NCI-H146 treated with DMSO at 0.1 percent for 48 hours (cell line): ENCODE measurements around the gene NET1.
"Not testable (repeated sequence)": the region's sequence is repeated elsewhere in the genome, so short reads cannot be mapped to it uniquely, and the experiment has no call there.

Source experiments
- DNase-seq: peaks from one replicate; lab custom pipeline; 2025; ENCODE audit not compliant: unreplicated experiment; lab: John Stamatoyannopoulos, UW

Gene NET1

DNA sequence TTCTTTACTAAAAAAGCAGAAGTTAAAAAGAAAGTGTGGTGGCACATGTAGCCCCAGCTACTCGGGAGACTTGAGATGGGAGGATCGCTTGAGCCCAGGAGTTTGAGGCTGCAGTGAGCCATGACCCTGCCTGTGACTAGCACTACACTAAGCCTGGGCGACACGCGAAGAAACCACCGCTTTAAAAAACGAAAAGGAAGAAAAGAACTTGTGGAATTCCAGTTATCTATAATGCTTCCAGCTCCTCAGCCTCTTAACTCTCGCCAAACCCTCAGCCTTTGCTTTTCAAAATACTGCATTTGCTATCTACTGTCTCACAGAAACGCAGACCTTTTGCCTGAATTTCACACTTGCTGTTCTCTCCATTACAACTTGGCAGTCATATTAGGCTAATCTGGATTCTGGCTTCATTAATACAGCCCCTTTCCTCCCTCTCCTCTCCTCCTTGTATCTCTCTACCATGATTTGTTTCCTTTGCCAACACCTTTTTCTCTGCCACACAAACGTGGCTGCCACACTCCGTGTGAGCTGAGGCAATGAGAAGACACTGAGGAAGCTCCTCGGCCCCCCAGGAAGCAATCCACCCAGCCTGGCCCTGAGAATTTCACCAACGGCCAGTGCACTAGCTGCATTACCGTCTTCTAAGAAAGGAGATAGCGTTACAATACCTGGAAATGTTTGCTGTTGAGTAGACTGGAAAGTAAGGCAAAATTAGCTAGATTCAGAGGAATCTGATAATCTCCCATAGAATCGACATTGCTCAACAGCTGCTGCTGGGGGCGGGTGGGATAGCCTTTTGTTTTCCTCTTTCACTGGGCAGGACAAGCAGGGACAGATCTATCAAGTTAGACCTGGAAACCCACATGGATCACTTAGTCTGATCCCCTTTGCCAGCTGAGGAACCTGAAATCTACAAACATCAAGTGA is 49.8 kb downstream of the NET1 start:
- no peak for DNase-seq

DNA sequence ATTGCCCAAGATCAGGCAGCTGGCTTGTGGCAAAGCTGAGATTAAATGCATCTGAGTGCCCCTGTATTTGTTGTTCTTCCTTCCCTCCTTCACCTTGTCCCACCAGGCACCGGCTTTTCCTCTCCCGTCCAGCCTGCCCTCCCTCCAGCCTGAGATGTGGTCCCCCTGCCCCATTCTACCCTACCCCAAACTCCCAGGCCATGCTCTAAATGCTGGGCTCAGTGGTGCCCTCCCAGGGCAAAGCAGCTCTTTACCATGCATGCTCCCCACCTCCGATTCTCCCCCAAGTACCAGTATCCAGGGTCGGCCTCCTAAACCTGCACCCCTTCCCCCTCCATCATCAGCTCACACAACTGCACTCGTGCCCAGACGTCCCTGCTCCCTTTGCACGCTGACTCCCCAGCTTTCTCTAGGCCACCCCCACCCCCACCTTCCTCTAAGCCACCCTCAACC is 50.5 kb downstream of the NET1 start:
- no peak for DNase-seq

DNA sequence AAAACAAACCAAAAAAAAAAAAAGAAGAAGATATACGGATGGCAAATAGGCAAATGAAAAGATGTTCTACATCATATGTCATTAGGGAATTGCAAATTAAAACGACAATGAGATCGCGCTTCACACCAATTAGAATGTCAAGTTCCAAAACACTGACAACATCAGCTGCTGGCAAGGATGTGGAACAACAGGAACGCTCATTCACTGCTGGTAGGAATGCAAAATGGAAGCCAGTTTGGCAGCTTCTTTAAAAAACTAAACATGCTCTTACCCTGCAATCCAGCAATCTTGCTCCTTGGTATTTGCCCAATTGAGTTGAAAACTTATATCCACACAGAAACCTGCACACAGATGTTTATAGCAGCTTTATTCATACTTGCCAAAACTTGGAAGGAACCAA is 52.2 kb downstream of the NET1 start:
- DNase-seq = no peak

DNA sequence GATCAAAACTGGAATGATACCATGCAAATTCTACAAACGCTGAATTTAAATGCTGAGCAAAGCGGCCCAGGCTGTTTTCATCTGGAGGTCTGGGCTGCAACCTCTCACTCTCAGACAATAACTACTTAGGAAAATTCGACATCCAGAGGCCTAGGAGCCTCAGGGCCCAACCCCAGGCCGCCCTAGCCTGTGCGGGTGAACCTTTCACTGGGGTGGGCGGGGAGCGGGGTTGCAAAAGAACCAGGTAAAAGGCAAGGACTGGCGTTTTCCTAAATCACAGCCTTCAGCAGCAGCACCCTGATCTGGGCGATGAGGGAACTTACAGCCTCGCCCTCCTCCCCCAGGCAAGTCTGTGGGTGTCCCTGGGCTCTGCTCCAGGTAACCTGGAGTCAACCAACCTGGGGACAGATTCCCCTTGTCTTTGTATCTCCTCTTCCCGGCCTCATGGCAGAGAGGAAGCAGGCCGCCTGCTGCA is 53.7 kb downstream of the NET1 start:
- no peak for DNase-seq

DNA sequence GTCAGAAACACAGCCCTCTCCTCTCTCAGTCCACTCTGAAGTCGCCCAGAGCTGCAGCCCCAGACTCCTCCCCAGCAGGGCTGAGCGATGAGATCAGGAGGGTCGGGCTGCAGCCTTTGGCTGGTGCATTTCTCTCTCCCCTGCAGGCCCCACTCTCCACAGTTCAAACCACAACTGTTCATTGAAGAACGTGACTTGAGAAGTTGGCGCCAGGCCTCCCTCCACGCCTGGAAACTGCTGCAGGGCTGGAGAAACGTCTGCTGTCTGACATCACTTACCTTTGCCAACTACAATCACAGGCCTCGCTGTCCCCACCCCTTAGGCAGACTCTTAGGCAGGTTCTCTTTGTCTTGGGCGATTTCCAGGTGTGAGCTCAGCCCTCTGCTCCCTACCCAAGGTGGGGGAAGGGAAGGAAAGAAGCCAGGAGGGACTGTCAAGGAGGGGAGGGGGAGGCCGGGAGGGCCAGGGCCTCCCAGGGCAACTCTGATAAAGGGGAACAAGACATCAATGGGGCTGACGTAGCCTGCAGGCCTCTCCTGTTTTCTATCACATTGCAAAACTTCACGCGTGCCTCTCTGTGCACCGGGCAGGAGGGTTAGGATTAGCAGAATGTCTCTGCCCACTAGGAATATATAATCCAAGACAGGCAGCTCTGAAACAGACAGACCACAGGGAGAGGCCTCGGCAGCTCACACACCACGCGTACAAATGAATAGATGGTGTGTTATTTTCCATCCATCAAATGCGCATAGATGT is 54.3 kb downstream of the NET1 start:
- DNase-seq = no peak

DNA sequence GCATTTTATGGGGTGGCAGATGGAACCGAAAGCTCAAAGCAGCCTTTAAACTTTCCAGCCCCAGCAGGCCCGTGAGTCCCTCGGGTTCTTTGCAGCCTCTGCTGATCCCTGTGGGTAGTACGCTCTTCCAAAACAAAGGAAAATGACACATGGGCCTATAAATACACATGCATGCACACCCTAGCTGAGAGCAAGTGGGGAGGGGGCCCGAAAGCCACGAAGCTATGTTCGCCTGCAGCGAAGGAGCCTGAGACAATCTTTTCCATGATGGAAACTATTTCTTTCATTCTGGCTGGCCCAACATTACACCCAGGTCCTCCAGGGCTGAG is 54.8 kb downstream of the NET1 start:
- DNase-seq = no peak

DNA sequence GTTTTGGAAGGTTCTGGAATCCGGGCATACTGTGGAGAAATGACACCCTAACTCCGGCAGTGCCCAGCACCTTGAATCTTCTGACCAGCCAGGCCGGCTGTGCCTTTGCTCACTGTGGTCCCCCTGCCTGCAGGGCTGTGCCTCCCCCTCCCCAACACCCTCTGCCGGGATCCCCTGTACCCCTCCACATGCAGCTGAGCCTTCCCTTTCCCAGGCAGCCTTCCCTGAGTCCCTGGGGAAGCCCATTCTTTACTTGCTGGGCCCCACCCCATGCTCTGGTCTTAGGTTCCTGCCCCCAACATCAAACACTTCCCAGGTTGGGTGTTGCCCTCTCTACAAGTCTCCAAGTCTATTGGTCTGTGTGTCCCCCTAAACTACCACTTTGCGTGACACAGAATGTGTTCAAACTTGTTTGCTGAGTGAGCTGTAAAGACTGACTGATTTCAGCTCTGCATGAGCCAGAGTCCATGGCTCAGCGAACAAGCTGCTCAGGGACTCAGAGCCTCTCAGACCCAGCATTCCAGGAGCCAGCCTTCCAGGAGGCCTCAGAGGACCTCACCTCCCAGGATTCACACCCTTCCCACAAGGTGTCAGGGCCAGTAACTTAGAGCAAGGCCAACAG is 55.4 kb downstream of the NET1 start:
- DNase-seq = no peak

DNA sequence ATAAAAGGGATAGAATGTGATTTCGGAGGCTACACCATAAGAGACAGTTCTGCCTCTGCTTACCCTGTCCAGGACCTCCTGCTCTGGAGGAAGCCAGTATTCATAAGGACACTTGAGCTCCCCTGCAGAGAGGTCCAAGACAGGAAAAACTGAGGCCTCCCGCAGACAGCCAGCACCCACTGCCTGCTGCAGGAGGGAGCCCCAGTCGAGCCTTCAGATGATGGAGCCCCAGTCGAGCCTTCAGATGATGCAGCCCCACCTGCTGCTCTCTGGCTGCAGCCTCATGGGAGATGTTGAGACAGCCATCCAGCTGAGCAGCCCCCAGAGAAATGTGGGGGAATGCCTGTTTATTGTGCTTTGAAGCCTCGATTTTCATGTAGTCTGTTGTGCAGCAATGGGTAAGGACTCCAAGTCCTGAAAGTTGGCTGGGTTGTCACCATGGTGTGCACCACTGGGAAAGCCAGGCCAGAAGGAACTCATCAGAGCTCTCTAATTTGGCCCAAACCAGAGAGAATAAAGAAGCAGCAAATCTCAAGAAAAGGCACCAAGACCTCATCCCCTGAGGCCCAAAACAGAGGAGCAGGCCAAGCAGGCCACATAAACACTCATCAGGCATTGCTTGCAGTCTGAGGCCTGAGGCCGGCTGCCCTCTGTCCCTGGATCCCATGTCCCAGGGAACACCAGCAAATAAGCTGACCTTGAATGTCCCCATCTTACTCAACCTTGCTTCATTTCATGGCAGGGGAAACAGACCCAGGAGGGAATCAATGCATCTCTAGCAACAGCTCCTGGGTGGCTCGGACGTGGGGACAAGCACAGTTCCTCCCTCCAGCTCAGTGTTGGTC is 56.1 kb downstream of the NET1 start:
- DNase-seq = no peak

DNA sequence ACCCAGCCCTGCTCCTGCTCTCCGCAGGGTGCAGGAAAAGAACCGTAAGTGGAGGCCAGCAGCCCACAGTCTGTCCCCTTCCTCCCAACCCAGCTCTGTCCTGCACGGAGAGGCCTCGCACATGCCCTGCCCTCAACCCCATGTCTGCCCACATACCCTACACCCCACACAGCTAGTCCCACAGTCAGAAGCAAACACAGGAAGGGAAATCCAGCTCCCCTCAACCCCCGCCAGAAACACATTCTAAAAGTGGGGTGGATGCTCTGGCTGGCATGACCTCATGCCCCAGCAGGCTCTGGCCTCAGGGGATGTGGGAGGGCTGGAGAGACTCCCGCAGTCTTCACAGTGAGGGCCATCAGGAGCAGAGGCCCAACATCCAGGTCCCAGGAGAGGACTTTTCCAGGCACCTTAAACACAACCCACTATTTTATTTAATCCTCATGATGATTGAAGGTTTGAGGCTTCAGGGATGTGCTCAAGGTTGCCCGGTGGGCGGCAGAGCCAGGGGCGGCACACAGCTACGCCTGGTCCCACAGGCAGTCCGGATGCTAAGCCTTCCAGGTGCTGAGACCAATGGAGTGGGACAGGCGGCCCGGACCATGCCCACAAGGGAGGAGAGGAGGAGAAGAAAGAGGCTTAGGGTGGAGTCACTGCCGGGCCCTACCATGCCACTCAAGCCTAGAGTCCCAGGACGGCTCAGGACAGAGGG is 57.1 kb downstream of the NET1 start:
- no peak for DNase-seq

DNA sequence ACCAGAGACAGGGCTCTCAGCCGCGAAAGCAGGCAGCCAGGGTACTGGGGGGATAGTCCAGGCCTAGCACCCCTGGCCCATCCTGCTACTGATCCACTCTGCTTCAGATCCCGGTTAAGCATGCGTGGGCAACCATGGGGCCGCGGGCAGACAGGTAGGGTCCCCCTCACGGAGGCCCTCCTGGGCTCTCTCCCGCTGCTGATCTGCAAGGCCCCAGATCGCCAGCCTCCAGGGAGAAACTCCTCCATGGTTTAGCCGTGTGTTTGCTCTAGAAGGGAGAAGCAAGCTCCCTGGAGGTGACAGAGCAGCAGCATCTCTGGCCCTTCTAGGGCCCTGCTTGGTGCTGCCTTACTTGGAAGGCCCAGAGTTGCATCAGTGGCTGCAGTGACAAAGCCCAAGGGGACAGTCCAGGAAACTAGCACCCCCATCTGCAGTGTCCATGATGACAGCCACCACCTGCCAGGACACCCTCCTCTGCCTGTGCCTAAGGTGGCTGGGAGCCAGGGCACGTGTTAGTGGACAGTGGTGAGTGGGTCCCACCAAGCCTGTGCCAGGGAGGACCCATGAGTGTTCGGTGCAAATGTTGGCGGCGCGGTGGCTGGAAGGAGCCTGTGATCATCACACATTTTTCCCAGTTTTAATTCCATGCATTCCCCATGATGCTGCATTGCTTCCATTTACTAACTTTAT is 57.9 kb downstream of the NET1 start:
- no peak for DNase-seq

DNA sequence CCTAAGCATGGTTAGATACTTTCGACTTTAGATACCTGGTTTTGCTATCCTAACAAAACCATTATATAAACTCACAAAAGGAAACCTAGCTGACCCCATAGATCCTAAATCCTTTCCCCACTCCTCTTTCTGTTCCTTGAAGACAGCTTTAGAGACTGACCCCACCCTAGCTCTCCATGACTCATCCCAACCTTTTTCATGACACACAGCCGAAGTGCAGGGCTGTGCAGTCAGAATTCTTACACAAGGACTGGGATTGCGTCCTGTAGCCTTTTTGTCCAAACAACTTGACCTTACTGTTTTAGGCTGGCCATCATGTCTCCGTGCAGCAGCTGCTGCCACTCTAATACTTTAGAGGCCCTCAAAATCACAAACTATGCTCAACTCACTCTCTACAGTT is 62.3 kb downstream of the NET1 start:
- DNase-seq = not testable (repeated sequence)

DNA sequence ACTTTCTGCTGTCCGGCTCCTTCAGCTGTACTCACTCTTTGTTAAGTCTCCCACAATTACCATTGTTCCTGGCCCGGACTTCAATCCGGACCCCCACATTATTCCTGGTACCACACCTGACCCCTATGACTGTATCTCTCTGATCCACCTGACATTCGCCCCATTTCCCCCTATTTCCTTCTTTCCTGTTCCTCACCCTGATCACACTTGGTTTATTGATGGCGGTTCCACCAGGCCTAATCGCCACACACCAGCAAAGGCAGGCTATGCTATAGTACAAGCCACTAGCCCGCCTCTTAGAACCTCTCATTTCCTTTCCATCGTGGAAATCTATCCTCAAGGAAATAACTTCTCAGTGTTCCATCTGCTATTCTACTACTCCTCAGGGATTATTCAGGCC is 62.7 kb downstream of the NET1 start:
- DNase-seq = not testable (repeated sequence)

DNA sequence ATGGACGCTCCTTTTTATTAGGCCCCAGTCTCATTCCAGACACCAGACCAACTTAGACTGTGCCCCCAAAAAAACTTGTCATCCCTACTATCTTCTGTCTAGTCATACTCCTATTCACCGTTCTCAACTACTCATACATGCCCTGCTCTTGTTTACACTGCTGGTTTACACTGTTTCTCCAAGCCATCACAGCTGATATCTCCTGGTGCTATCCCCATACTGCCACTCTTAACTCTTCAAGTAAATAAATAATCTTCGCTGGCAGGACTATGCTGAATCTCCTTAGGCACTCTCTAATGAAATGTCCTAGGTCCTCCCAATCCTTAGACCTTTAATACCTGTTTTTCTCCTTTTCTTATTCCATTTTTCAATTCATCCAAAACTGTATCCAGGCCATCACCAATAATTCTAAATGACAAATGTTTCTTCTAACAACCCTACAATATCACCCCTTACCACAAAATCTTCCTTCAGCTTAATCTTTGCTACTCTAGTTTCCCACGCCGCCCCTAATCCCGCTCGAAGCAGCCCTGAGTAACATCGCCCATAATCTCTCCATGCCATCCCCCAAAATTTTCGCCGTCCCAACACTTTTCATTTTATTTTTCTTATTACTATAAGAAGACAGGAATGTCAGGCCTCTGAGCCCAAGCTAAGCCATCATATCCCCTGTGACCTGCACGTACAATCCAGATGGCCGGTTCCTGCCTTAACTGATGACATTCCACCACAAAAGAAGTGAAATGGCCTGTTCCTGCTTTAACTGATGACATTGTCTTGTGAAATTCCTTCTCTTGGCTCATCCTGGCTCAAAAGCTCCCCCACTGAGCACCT is 63.8 kb downstream of the NET1 start:
- DNase-seq = not testable (repeated sequence)

DNA sequence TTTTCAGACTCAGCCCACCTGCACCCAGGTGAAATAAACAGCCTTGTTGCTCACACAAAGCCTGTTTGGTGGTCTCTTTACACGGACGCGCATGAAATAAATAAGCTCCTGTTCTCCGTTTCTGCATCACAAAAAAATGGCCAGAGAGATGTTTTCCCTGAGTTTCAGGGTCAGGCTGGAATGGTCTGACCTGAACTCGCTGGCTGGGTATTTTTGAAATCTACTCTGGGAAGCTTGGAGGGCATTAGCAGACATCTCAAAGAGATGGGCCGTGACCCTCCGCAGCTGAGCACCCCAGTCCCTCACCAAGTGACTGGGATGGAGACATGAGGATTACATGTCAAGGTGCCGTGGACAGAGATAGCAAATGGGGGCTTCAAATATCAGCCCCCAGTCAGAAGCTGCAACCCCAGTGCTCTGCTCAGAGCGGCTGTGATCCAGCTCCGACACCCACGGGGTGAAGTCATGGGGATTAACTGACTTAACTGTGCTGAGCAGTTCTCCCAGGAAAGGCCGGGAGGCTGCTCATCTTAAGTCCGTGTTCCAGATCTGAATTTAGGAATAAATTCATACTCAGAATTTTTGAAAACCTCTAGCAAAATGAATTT is 64.7 kb downstream of the NET1 start:
- no peak for DNase-seq

DNA sequence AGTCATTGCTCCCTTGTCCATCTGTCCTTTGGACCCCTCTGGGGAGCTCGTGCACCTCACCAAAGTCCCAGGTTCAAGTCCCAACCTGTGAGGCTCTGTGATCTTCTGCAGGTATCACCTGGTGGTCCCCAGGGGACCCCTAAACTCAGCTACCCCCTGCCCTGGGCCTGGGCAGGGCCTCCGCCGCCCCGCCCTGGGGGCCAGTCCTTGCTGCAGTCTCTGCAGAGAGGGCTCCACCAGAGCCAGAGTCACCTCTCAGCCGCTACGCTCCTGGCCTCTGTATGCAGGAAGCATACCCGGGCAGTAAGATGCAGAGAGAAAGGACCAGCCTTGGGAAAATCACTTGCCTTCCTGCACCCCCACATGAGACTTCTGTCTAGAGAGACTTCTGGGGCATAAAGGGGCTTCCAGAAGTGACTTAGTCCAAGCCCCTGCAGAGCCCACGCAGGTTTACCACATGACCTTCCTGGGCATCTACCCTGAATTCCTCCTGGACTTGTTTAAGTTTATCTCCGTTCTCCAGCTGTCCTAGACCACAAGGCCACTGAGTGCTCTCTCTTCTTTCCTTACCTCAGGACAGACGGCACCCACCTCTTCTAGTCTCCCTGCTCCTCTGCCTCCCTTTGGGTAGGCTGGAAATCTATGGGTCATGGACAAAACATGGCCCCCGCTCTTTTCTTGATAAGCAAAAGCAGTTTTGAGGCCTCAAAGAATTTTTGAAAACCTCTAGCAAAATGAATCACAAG is 65.8 kb downstream of the NET1 start:
- no peak for DNase-seq

DNA sequence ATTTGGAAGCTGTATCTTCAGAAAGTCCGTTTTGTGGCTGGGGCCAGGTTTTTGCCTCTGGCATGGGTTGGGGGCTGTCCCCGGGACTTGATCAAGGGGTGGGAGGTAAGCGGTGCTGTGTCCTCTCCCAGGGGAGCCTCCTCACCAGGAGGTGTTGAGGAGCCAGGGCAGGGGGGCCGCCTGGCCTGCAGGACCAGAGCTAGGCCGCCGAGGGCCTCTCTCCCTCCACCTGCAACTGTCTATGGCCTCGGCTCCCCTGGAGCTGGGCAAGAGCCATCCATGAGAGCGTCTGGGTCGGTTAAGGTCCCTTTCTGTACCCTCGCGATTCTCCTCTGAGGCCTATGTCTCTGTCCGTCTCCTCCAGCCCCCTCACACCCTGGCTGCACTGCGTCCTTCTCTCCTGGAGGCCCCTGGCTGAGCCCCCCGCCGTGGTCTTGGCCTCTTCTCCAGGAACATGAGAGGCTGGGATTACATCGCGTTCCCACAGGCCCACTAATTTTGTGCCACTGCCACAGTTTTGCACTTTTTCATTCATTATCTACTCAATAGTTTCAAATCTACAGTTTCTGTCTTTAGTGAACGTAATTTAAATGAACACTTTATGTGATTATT is 66.4 kb downstream of the NET1 start:
- DNase-seq = no peak

DNA sequence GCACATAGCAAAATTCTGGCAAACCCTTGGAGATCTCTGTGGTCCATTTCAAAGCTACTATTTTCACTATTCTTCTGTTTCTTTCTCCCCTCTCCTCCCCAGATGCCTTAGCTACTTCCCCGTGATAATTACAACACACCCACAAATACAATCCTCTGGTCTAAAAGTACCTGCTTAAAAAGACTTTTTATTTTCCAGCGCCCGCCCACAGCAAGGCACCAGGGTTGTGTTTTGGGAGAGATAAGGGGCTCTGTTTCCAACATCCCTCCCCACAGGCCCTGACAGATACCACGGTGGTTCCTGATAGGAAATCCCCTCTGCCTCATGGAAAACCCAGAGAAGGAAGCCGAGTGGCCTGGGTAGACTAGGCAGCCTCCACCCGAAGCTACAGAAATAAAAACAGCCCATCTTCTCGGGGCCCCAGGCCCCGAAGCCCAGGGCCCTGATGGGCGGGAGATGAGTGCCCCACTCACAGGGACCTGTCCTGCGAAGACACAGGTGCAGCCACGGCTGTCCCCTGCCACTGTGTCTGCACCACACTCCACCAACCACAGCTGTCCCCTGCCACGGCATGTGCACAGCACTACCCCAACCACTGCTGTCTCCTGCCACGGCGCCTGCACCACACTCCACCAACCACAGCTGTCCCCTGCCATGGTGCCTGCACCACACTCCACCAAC is 67.3 kb downstream of the NET1 start:
- DNase-seq = no peak
